ENCODE data around the gene ZG16B.
A peak's percentile ranks its signal among the peaks of the same experiment; 100 is the strongest.

Gene ZG16B

GRCh38 chr16:2829501-2830354 lies at the start of gene ZG16B:
ZG16B (plus strand) TSS chr16:2830303; CDS start chr16:2830442, 139 bp downstream.
- no peak for DNase-seq

GRCh38 chr16:2782583-2783351 lies 47.3 kb upstream of the ZG16B start:
- DNase-seq: no peak

- DNase-seq: no peak
Measured at GRCh38 chr16:2783581-2784357, 46.3 kb upstream of the ZG16B start.

- no peak for DNase-seq
Measured at GRCh38 chr16:2784358-2785100, 45.6 kb upstream of the ZG16B start.

- no peak for DNase-seq
Measured at GRCh38 chr16:2785101-2785991, 44.8 kb upstream of the ZG16B start.

- DNase-seq: no peak
Measured at GRCh38 chr16:2786061-2786825, 43.9 kb upstream of the ZG16B start.

- DNase-seq: no peak
Measured at GRCh38 chr16:2786826-2787151, 43.3 kb upstream of the ZG16B start.

- DNase-seq: no peak
Measured at GRCh38 chr16:2787406-2787805, 42.7 kb upstream of the ZG16B start, which contains the start of gene PRSS33. PRSS33 (minus strand) TSS chr16:2787560; CDS start chr16:2786547, 1,013 bp downstream.

GRCh38 chr16:2787961-2788360 lies 42.1 kb upstream of the ZG16B start:
- DNase-seq: no peak

- DNase-seq: no peak
Measured at GRCh38 chr16:2790631-2791030, 39.5 kb upstream of the ZG16B start.

- no peak for DNase-seq
Measured at GRCh38 chr16:2791174-2791573, 38.9 kb upstream of the ZG16B start.

- no peak for DNase-seq
Measured at GRCh38 chr16:2792940-2793339, 37.2 kb upstream of the ZG16B start.

GRCh38 chr16:2795395-2796143 lies 34.5 kb upstream of the ZG16B start:
- DNase-seq: no peak

GRCh38 chr16:2798723-2799204 lies 31.3 kb upstream of the ZG16B start:
- DNase-seq: no peak

- DNase-seq: no peak
Measured at GRCh38 chr16:2799205-2799858, 30.8 kb upstream of the ZG16B start.

- peak; percentile 58 for DNase-seq
Measured at GRCh38 chr16:2799859-2800226, 30.3 kb upstream of the ZG16B start.

GRCh38 chr16:2803545-2804195 lies 26.4 kb upstream of the ZG16B start:
- no peak for DNase-seq

GRCh38 chr16:2804728-2805127 lies 25.4 kb upstream of the ZG16B start:
- no peak for DNase-seq

- no peak for DNase-seq
Measured at GRCh38 chr16:2806286-2806685, 23.8 kb upstream of the ZG16B start.
